Endothelial cell of umbilical vein (primary cell): Measurements from ENCODE around the gene PSME3IP1.

Source experiments
- MAX ChIP-seq: IDR thresholded peaks from 2 replicates; pipeline ENCODE4 v1.6.1; 2011; ENCODE audit not compliant: insufficient read depth, insufficient read length
- POLR2A ChIP-seq: IDR thresholded peaks from 2 replicates; pipeline ENCODE4 v1.6.1; 2012; ENCODE audit warnings: low read depth, mild to moderate bottlenecking, control low read depth, low read length
- POLR2AphosphoS5 ChIP-seq: IDR thresholded peaks from 2 replicates; pipeline ENCODE4 v1.6.1; 2012; ENCODE audit warnings: low read depth, mild to moderate bottlenecking, control low read depth, low read length, moderate library complexity; ENCODE audit not compliant: insufficient read depth
- TF ChIP-seq, protein P1 (sequence below), 2 donors: IDR thresholded peaks; 1 replicate in 1 of 2; 2 replicates in 1 of 2; pipeline ENCODE4 v1.5.1; 2011; ENCODE audit warnings: low read length in 2 of 2, mild to moderate bottlenecking in 2 of 2, moderate library complexity in 2 of 2, control low read depth in 1 of 2, inconsistent platforms in 1 of 2, low read depth in 1 of 2; ENCODE audit not compliant: insufficient read depth in 1 of 2; ENCODE audit errors: extremely low read depth in 1 of 2

DNA sequence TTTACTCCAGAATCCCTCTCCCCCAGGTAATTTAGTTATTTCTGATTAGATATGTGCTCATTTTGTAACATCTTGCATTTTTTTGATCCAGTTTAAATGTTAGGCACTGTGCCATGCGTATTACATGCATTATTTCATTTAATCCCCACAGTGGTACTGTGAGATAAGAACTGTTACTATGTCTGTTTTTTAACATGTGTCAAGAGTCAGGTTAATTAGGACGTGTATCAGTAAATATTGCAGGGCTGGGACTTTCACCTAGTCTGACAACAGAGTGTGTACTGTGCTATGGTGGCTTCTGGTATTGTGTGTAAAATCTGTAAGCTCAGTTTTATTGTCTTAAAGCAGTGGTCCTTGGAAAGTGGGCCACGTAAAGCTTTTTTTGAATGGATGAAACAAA lies 10.9 kb upstream of the PSME3IP1 start:
- TF ChIP-seq POLR2AphosphoS5 = no peak
- TF ChIP-seq, protein P1, sequence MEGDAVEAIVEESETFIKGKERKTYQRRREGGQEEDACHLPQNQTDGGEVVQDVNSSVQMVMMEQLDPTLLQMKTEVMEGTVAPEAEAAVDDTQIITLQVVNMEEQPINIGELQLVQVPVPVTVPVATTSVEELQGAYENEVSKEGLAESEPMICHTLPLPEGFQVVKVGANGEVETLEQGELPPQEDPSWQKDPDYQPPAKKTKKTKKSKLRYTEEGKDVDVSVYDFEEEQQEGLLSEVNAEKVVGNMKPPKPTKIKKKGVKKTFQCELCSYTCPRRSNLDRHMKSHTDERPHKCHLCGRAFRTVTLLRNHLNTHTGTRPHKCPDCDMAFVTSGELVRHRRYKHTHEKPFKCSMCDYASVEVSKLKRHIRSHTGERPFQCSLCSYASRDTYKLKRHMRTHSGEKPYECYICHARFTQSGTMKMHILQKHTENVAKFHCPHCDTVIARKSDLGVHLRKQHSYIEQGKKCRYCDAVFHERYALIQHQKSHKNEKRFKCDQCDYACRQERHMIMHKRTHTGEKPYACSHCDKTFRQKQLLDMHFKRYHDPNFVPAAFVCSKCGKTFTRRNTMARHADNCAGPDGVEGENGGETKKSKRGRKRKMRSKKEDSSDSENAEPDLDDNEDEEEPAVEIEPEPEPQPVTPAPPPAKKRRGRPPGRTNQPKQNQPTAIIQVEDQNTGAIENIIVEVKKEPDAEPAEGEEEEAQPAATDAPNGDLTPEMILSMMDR (IDR thresholded peaks at IDR 0.05; ENCODE audit: extremely low read depth in 1 of 2, insufficient read depth in 1 of 2, low read depth in 1 of 2, low read length in 2 of 2) = no peak
- no peak for TF ChIP-seq MAX
- no peak for TF ChIP-seq POLR2A
